ENCODE data around the gene AMER3. TPM values are rescaled to one million over a fixed set of nuclear protein-coding genes. Genes with fewer than 3 reads are reported as not detected.

The AMER3 gene
- total and polyA plus RNA-seq, 2 experiments from 2014 or later: 0.05 to 0.49 TPM

- Histone ChIP-seq H2AFZ (no peak overlapping the region), H3K27ac (ENCODE audit: low read depth) (no peak overlapping the region), H4K20me1 (replicated peaks; ENCODE audit: insufficient read depth) (no peaks in the 10 kb centered on the region), H3K27me3 (ENCODE audit: insufficient read depth) (no peaks in the 10 kb centered on the region), H3K4me3 (no peak overlapping the region), H3K4me2 (no peak overlapping the region), H3K4me1 (ENCODE audit: insufficient read depth) (no peaks in the 10 kb centered on the region; the same call in 1 of the 2 replicates), H3F3A (replicated peaks; ENCODE audit: low read depth) (no peaks in the 10 kb centered on the region), H3K36me3 (ENCODE audit: insufficient read depth) (no peaks in the 10 kb centered on the region), H3K9me2 (ENCODE audit: insufficient read depth) (no peaks in the 10 kb centered on the region), H3K79me2 (replicated peaks; ENCODE audit: insufficient read depth) (no peaks in the 10 kb centered on the region)
- Mint-ChIP-seq H3K36me3 (ENCODE audit: low read depth) (no peaks in the 10 kb centered on the region; the same call in 2 of the 3 replicates), H3K27me3 (ENCODE audit: insufficient read depth, low read depth, poor library complexity) (peaks cover 1% of the 10 kb centered on the region), H3K4me3 (no peak overlapping the region), H3K27ac (no peak overlapping the region), H3K4me1 (peaks cover 7% of the 10 kb centered on the region), H3K9me3 (no peaks in the 10 kb centered on the region; the same call in 2 of the 3 replicates)
- ATAC-seq (no peak), DNase-seq (ENCODE audit: low spot score) (no peak)
- TF ChIP-seq CREB1 (CRISPR knock-in tag; IDR thresholded peaks at IDR 0.05; ENCODE audit: low read depth) (no peak), ZNF331 (CRISPR knock-in tag; IDR thresholded peaks at IDR 0.05; ENCODE audit: low read depth) (no peak), POLR2AphosphoS5 (IDR thresholded peaks at IDR 0.05; ENCODE audit: low read depth) (no peak), NANOG (IDR thresholded peaks at IDR 0.05; ENCODE audit: borderline replicate concordance) (no peak), EZH2phosphoT487 (IDR thresholded peaks at IDR 0.05; ENCODE audit: unreplicated experiment) (no peak), JUNB (IDR thresholded peaks at IDR 0.05; ENCODE audit: unreplicated experiment) (no peak), ZNF462 (CRISPR knock-in tag; IDR thresholded peaks at IDR 0.05) (no peak), STAT1 (IDR thresholded peaks at IDR 0.05; ENCODE audit: unreplicated experiment) (no peak), ZNF114 (CRISPR knock-in tag; IDR thresholded peaks at IDR 0.05) (no peak), EZH2 (IDR thresholded peaks at IDR 0.05; ENCODE audit: low read depth, unreplicated experiment) (no peak)
- TF ChIP-seq, protein P1, sequence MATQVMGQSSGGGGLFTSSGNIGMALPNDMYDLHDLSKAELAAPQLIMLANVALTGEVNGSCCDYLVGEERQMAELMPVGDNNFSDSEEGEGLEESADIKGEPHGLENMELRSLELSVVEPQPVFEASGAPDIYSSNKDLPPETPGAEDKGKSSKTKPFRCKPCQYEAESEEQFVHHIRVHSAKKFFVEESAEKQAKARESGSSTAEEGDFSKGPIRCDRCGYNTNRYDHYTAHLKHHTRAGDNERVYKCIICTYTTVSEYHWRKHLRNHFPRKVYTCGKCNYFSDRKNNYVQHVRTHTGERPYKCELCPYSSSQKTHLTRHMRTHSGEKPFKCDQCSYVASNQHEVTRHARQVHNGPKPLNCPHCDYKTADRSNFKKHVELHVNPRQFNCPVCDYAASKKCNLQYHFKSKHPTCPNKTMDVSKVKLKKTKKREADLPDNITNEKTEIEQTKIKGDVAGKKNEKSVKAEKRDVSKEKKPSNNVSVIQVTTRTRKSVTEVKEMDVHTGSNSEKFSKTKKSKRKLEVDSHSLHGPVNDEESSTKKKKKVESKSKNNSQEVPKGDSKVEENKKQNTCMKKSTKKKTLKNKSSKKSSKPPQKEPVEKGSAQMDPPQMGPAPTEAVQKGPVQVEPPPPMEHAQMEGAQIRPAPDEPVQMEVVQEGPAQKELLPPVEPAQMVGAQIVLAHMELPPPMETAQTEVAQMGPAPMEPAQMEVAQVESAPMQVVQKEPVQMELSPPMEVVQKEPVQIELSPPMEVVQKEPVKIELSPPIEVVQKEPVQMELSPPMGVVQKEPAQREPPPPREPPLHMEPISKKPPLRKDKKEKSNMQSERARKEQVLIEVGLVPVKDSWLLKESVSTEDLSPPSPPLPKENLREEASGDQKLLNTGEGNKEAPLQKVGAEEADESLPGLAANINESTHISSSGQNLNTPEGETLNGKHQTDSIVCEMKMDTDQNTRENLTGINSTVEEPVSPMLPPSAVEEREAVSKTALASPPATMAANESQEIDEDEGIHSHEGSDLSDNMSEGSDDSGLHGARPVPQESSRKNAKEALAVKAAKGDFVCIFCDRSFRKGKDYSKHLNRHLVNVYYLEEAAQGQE (IDR thresholded peaks at IDR 0.05; ENCODE audit: unreplicated experiment): no peak
- TF ChIP-seq, protein P2, sequence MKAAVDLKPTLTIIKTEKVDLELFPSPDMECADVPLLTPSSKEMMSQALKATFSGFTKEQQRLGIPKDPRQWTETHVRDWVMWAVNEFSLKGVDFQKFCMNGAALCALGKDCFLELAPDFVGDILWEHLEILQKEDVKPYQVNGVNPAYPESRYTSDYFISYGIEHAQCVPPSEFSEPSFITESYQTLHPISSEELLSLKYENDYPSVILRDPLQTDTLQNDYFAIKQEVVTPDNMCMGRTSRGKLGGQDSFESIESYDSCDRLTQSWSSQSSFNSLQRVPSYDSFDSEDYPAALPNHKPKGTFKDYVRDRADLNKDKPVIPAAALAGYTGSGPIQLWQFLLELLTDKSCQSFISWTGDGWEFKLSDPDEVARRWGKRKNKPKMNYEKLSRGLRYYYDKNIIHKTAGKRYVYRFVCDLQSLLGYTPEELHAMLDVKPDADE (IDR thresholded peaks at IDR 0.05): no peak
- TF ChIP-seq, protein P3, sequence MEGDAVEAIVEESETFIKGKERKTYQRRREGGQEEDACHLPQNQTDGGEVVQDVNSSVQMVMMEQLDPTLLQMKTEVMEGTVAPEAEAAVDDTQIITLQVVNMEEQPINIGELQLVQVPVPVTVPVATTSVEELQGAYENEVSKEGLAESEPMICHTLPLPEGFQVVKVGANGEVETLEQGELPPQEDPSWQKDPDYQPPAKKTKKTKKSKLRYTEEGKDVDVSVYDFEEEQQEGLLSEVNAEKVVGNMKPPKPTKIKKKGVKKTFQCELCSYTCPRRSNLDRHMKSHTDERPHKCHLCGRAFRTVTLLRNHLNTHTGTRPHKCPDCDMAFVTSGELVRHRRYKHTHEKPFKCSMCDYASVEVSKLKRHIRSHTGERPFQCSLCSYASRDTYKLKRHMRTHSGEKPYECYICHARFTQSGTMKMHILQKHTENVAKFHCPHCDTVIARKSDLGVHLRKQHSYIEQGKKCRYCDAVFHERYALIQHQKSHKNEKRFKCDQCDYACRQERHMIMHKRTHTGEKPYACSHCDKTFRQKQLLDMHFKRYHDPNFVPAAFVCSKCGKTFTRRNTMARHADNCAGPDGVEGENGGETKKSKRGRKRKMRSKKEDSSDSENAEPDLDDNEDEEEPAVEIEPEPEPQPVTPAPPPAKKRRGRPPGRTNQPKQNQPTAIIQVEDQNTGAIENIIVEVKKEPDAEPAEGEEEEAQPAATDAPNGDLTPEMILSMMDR (conservative IDR thresholded peaks at IDR 0.05; ENCODE audit: low read depth in 2 of 2): no peak
These were observed 50.3 kb downstream of the AMER3 start for GRCh38 chr2:130805613-130806012.
